NCI-H1930 (cell line): Measurements from ENCODE around the gene DST.
A peak's percentile ranks its signal among the peaks of the same experiment; 100 is the strongest.
"Not testable (repeated sequence)": the region's sequence is repeated elsewhere in the genome, so short reads cannot be mapped to it uniquely, and the experiment has no call there.

ENCODE experiments used
- DNase-seq, 2 experiments: peaks; one replicate each; lab custom pipeline; 2025; lab: John Stamatoyannopoulos, UW

Gene DST

GRCh38 chr6:56663344-56663743 is 20.7 kb upstream of the DST start:
- no peak for DNase-seq

- DNase-seq = not testable (repeated sequence)
Measured at GRCh38 chr6:56661338-56661737, 18.6 kb upstream of the DST start.

DNA sequence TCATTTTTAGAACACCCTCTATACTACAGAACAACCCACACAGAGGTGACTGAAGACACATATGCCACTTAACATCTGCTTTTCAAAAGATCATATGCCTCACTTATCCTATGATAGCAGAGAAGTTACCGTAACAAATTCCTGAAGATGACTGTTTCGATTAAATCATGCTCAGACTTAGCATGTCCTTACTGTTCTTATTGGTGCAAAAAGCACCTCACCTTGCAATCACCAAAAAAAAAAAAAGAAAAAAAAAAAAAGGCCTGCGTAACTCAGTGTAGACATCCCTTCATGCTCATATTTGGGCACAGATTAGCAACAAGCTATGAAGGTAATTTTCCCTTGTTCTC is 17.7 kb upstream of the DST start:
- DNase-seq = no peak

DNA sequence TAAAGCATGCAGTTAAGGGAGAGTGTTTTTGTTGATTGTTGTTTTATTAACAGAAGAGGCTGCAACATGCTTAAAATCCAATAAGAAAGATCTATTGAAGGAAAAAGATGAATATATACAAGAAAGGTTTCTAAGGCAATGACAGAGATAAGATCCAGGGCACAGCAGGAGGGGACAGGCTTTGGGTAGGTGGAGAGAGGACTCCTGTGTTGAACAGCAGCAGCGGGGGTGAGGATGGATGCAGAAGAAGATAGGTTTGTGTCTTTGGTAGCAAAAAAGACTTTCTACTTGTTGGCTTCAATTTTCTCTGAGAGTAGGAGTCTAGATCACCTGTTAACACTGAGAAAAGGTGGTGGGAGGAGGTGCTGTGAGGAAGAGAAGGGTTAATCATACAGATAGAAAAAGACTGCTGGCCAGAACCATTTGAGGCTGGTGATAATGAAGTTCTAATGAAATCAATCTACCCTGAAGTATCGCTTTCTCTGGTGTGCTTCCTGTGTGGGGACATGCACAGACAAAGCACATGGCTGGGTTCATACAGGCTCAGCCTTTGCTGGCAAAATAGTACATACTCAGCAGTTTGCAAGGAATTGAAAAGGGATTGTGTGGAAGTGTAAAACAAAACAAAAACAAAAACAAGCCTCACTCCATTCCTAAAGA is 17.2 kb upstream of the DST start:
- DNase-seq = no peak

GRCh38 chr6:56658326-56658725 is 15.6 kb upstream of the DST start:
- DNase-seq = no peak

GRCh38 chr6:56657354-56657753 is 14.7 kb upstream of the DST start:
- DNase-seq = no peak

- DNase-seq = no peak
Measured at GRCh38 chr6:56656466-56656865, 13.8 kb upstream of the DST start.

DNA sequence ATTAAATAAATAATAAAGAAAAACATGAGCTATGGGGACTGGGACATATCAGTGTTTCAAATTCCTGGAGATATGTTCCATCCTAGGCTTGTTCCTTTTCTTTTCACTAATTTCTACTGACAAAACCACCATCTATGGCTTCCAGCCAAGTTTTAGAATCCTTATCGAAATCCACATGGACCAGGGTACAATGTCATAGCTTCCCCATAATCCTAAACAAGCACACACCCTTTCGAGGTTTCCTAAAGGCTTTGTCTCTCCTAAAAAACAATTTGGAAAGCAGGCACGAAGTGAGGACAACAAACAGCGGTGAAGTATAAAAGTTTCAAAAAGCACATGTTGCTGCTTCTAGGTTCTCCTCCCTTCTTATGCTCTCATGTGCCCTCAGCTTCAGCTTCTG is 13.3 kb upstream of the DST start:
- DNase-seq = no peak

- DNase-seq = no peak
Measured at GRCh38 chr6:56655249-56655648, 12.6 kb upstream of the DST start.

GRCh38 chr6:56652994-56653393 is 10.3 kb upstream of the DST start:
- no peak for DNase-seq

GRCh38 chr6:56652231-56652630 is 9.5 kb upstream of the DST start:
- DNase-seq = no peak

- no peak for DNase-seq
Measured at GRCh38 chr6:56650191-56650590, 7.5 kb upstream of the DST start.

DNA sequence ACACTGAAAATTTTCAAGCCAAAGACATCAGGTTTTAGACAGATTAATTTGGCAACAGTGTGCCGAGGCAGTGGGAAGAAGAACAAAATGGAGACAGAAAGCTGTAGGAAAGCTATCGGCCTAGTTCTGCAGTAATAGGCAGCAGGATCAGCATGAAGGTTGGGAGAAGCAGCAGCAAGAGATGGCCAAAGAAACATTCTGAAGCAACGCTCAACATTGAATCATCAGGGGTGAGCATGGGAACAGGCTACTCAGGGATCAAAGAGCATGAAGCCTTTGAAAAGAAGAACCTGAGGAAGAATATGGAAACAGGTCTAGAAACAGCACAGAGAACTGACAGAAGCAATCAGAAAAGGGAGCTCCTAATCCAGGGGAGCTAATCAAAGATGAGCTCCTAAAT is 7.1 kb upstream of the DST start:
- DNase-seq = no peak

DNA sequence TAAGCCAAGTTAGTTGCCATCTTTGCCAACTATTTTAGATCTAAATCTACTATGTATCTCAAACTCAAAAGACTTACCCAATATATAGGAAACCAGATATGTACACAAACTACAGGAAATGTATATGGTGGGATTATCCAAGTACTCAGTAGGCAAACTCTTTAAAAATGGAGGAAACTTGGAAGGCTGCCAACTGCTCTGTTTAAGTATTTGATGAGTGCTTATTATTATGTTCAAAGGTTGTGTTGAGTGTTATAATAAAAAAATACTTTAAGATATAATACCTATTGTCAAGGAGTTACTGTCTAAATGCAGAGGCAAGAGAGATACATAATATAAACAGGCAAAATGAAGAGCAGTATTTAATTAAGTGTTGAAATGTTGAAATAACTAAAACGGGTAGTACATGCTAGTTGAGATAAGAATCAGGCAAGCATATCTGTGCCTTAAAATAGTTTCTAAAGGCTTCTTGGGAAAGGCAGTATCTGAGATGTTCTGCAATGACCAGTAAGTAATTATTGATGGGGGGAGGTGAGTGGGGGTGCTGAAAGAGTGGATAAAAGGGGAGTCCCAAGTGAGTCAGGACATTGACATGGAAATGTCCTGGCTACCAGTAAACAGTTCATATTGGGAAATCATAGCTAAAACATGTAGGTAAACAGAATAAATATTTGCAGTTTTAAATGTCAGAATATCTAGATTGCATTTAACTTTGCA is 6.5 kb upstream of the DST start:
- DNase-seq = no peak

DNA sequence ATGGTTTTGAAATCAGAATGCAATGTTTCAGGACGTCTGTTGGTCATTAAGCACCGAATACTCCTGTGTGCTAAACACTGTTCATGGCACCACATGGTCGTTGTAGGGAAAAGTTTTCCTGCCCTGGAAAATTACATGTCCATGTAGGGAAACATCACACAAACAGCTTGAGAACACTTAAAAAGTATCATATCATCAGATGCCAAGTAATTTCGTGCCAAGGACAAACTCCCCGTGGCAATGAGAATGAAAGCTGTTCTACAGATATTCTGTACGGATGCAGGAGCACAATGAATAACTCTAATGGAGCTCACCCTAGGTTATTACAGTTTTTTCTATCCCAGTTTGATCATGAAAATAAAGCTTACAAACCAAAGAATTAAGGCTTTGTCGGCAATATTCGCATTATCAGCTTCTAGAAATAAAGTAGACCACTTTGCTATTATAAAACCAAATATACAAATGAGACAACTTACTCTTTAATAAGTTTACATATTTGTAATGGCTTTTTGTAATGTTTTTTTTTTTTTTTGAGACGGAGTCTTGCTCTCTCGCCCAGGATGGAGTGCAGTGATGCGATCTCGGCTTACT is 4.6 kb upstream of the DST start:
- DNase-seq = no peak

- no peak for DNase-seq
Measured at GRCh38 chr6:56644366-56644765, 1.7 kb upstream of the DST start.

- DNase-seq = peak in 1 of 2 experiments; percentile 37
Measured at GRCh38 chr6:56643379-56644089, 845 bp upstream of the DST start.

GRCh38 chr6:56640374-56640773 is 2.3 kb downstream of the DST start:
- no peak for DNase-seq

- no peak for DNase-seq
Measured at GRCh38 chr6:56638760-56639159, 3.9 kb downstream of the DST start.

DNA sequence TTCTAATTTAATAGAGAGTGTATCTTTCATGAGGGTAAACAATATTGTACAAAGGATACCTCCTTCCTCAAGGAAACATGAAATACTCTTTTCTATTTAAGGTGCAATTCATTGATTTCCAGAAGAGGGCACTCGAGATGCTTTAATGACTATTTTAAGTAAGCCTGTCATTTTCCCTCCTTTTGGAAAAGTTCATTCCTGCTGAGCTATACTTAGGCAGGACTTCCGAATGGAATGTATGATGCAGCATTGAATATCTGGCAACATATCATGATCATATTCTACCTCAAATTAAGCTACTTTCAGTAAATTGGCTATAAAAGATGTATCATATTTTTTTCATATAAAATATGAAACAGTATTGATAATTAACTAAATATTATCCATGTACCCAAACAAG is 5.0 kb downstream of the DST start:
- DNase-seq = peak in 1 of 2 experiments; percentile 14

DNA sequence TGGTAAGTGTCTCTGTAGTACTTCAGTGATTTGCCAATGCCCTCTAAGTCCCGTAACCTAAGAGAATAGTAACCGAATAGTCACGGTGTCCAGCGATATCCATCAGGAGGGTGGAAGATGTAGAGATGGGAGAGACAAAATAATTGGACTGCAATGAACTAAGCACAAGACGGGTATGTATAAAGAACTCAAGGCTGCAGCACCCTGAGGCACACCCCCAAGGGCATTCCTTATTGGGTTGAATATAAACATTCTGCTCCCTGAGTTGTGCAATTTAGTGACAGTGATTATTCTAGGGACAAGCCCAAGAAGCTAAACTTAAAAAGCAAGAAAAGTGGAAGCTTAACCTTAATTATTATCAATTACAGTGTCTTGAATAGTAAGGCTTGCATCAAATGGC is 14.6 kb downstream of the DST start:
- DNase-seq = no peak

DNA sequence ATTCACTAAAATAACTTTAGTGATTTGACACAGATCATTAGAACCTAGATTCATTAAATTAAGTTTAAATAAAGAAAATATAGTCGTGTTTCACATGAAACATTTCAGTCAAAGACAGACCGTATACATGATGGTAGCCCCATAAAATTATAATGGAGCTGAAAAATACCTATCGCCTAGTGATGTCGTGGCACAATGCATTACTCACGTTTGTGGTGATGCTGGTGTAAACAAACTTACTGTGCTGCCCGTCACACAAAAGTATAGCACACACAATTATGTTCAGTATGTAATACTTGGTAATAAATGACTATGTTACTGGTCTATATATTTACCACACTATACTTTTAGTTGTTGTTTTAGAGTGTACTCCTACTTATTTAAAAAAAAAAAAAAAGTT is 17.3 kb downstream of the DST start:
- DNase-seq = no peak

DNA sequence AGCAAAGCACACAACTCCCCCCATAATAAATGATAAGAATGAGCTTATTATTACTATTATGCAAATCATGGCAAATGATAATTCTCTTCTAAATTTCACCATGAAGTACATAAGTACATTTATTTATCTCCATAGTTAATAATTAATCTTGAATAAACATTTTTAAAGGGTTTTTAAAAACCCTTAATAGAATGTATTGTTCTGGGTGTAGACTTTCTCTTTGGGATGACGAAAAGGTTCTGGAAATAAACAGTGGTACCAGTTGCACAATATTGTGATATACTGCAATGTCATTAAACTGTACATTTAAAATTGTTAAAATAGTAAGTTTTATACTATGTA is 18.0 kb downstream of the DST start:
- DNase-seq = no peak
